ENCODE results near the gene RCN2.
"Not testable (repeated sequence)": the region's sequence is repeated elsewhere in the genome, so short reads cannot be mapped to it uniquely, and the experiment has no call there.

Gene RCN2

GRCh38 chr15:76931397-76932134, at the start of gene RCN2:
Gene RCN2, plus strand, starts transcription at chr15:76931749. Its CDS starts 93 bp downstream, at chr15:76931842.
- peak; percentile 95 for DNase-seq

GRCh38 chr15:76885212-76885611, 46.3 kb upstream of the RCN2 start:
- no peak for DNase-seq

GRCh38 chr15:76887280-76888141, 44.0 kb upstream of the RCN2 start:
- DNase-seq = not testable (repeated sequence)

- DNase-seq = not testable (repeated sequence)
Observed at GRCh38 chr15:76892836-76893235, 38.7 kb upstream of the RCN2 start.

- DNase-seq = no peak
Observed at GRCh38 chr15:76894174-76894573, 37.4 kb upstream of the RCN2 start.

- DNase-seq = no peak
Observed at GRCh38 chr15:76898102-76898501, 33.4 kb upstream of the RCN2 start.

GRCh38 chr15:76899176-76899930, 32.2 kb upstream of the RCN2 start:
- DNase-seq = not testable (repeated sequence)

GRCh38 chr15:76899931-76900310, 31.6 kb upstream of the RCN2 start:
- not testable (repeated sequence) for DNase-seq

GRCh38 chr15:76901965-76902364, 29.6 kb upstream of the RCN2 start:
- no peak for DNase-seq

- no peak for DNase-seq
Observed at GRCh38 chr15:76903251-76903681, 28.3 kb upstream of the RCN2 start.

- DNase-seq = peak; percentile 8
Observed at GRCh38 chr15:76904461-76905012, 27.0 kb upstream of the RCN2 start.

- peak; percentile 90 for DNase-seq
Observed at GRCh38 chr15:76905013-76905839, 26.3 kb upstream of the RCN2 start, which contains the start of gene SCAPER. Gene SCAPER, minus strand, starts transcription at chr15:76905340. Its CDS starts 21,523 bp downstream, at chr15:76883817.

GRCh38 chr15:76905855-76906254, 25.7 kb upstream of the RCN2 start:
- DNase-seq = no peak

- DNase-seq = no peak
Observed at GRCh38 chr15:76912430-76912829, 19.1 kb upstream of the RCN2 start.

- DNase-seq = no peak
Observed at GRCh38 chr15:76913737-76914136, 17.8 kb upstream of the RCN2 start.

GRCh38 chr15:76916369-76916768, 15.2 kb upstream of the RCN2 start:
- no peak for DNase-seq

GRCh38 chr15:76928201-76928600, 3.3 kb upstream of the RCN2 start:
- no peak for DNase-seq

GRCh38 chr15:76929011-76929760, 2.4 kb upstream of the RCN2 start:
- DNase-seq = no peak

GRCh38 chr15:76930831-76931396, 635 bp upstream of the RCN2 start:
- DNase-seq = no peak

GRCh38 chr15:76932135-76932966, 802 bp downstream of the RCN2 start:
- DNase-seq = no peak

All from NCI-H774 (cell line).